H9 (cell line): ENCODE data around the gene MVD. TPM values are rescaled to one million over a fixed set of nuclear protein-coding genes. Genes with fewer than 3 reads are reported as not detected.
A peak's percentile ranks its signal among the peaks of the same experiment; 100 is the strongest.

Source experiments
- DNase-seq: peaks from one replicate; pipeline ENCODE4 v3.0.0-alpha.2; 2017
- H2AFZ ChIP-seq: one replicate; pipeline ENCODE4 v1.6.1; 2013; ENCODE audit warnings: mild to moderate bottlenecking, low read length, control low read depth, moderate library complexity
- H2AK5ac ChIP-seq: 2 replicates; pipeline ENCODE4 v1.6.1; 2013; ENCODE audit warnings: low read length, control low read depth, mixed read lengths; ENCODE audit not compliant: insufficient read length
- H2BK120ac ChIP-seq: one replicate; pipeline ENCODE4 v1.6.1; 2013; ENCODE audit warnings: low read depth, mild to moderate bottlenecking, low read length, control low read depth, inconsistent platforms; ENCODE audit not compliant: poor library complexity, severe bottlenecking
- H2BK12ac ChIP-seq: 2 replicates; pipeline ENCODE4 v1.6.1; 2013; ENCODE audit warnings: low read length, control low read depth, mixed read lengths, low read depth; ENCODE audit not compliant: insufficient read length
- H2BK15ac ChIP-seq: 2 replicates; pipeline ENCODE4 v1.6.1; 2013; ENCODE audit warnings: low read depth, low read length, control low read depth
- H2BK20ac ChIP-seq: one replicate; pipeline ENCODE4 v1.6.1; 2013; ENCODE audit warnings: low read depth, mild to moderate bottlenecking, low read length, control low read depth, inconsistent platforms; ENCODE audit not compliant: poor library complexity, severe bottlenecking
- H2BK5ac ChIP-seq: 2 replicates; pipeline ENCODE4 v1.6.1; 2013; ENCODE audit warnings: low read length, control low read depth, mixed read lengths; ENCODE audit not compliant: insufficient read length
- H3K14ac ChIP-seq: 2 replicates; pipeline ENCODE4 v1.6.1; 2013; ENCODE audit warnings: low read length, control low read depth; ENCODE audit not compliant: insufficient read depth
- H3K18ac ChIP-seq: 2 replicates; pipeline ENCODE4 v1.6.1; 2013; ENCODE audit warnings: low read depth, mild to moderate bottlenecking, mixed read lengths, low read length, control low read depth; ENCODE audit not compliant: insufficient read length
- H3K23ac ChIP-seq: 2 replicates; pipeline ENCODE4 v1.6.1; 2013; ENCODE audit warnings: low read length, control low read depth, mixed read lengths, low read depth; ENCODE audit not compliant: insufficient read length
- H3K23me2 ChIP-seq: 2 replicates; pipeline ENCODE4 v1.6.1; 2013; ENCODE audit warnings: low read depth, mild to moderate bottlenecking, mixed read lengths, low read length, control low read depth; ENCODE audit not compliant: insufficient read length, poor library complexity, severe bottlenecking
- H3K27ac ChIP-seq: 2 replicates; pipeline ENCODE4 v1.5.1; 2013; ENCODE audit warnings: low read length, control low read depth, mixed read lengths, low read depth; ENCODE audit not compliant: insufficient read length
- H3K27me3 ChIP-seq: 2 replicates; pipeline ENCODE4 v1.6.1; 2013; ENCODE audit warnings: low read length, control low read depth, inconsistent platforms; ENCODE audit not compliant: insufficient read depth
- H3K4ac ChIP-seq: 2 replicates; pipeline ENCODE4 v1.6.1; 2013; ENCODE audit warnings: low read depth, mild to moderate bottlenecking, control low read depth, inconsistent platforms, low read length, moderate library complexity
- H3K4me1 ChIP-seq: 2 replicates; pipeline ENCODE4 v1.6.1; 2013; ENCODE audit warnings: low read length, control low read depth, inconsistent platforms; ENCODE audit not compliant: insufficient read depth
- H3K4me2 ChIP-seq: 2 replicates; pipeline ENCODE4 v1.6.1; 2013; ENCODE audit warnings: low read length, control low read depth, mixed read lengths; ENCODE audit not compliant: insufficient read length, insufficient read depth
- H3K56ac ChIP-seq: 2 replicates; pipeline ENCODE4 v1.6.1; 2013; ENCODE audit warnings: low read depth, mild to moderate bottlenecking, mixed read lengths, low read length, control low read depth; ENCODE audit not compliant: insufficient read length
- H3K79me1 ChIP-seq: 2 replicates; pipeline ENCODE4 v1.6.1; 2013; ENCODE audit warnings: low read depth, mild to moderate bottlenecking, moderate library complexity, low read length, control low read depth, inconsistent platforms; ENCODE audit not compliant: insufficient read depth, poor library complexity, severe bottlenecking
- H3K79me2 ChIP-seq: 2 replicates; pipeline ENCODE4 v1.6.1; 2013; ENCODE audit warnings: low read length, control low read depth, inconsistent platforms; ENCODE audit not compliant: insufficient read depth
- H3K9ac ChIP-seq: 2 replicates; pipeline ENCODE4 v1.6.1; 2013; ENCODE audit warnings: low read length, control low read depth, mixed read lengths; ENCODE audit not compliant: insufficient read length; ENCODE audit errors: extremely low read depth
- H3K9me3 ChIP-seq: one replicate; pipeline ENCODE4 v1.6.1; 2013; ENCODE audit warnings: low read depth, low read length, inconsistent platforms; ENCODE audit not compliant: control insufficient read depth
- H3T11ph ChIP-seq: one replicate; pipeline ENCODE4 v1.6.1; 2013; ENCODE audit warnings: mild to moderate bottlenecking, low read length, control low read depth, inconsistent platforms
- H4K20me1 ChIP-seq: one replicate; pipeline ENCODE4 v1.6.1; 2013; ENCODE audit not compliant: control insufficient read depth, insufficient read length, insufficient read depth
- H4K5ac ChIP-seq: 2 replicates; pipeline ENCODE4 v1.6.1; 2013; ENCODE audit warnings: low read depth, mild to moderate bottlenecking, mixed read lengths, low read length, control low read depth; ENCODE audit not compliant: insufficient read length
- H4K8ac ChIP-seq: replicated peaks from 2 replicates; pipeline ENCODE4 v1.6.1; 2013; ENCODE audit warnings: low read length, control low read depth, mixed read lengths, low read depth; ENCODE audit not compliant: insufficient read length
- H4K91ac ChIP-seq: 2 replicates; pipeline ENCODE4 v1.6.1; 2013; ENCODE audit warnings: low read depth, mild to moderate bottlenecking, moderate library complexity, mixed read lengths, low read length, control low read depth; ENCODE audit not compliant: insufficient read length
- H3K27ac Mint-ChIP-seq, 3 experiments: 2 replicates in 2 of 3; 3 replicates in 1 of 3; pipeline ENCODE4 v1.8.0; 2020 to 2021; ENCODE audit warnings: mixed read lengths in 3 of 3, mild to moderate bottlenecking in 1 of 3, moderate library complexity in 1 of 3
- H3K27me3 Mint-ChIP-seq: 2 replicates; pipeline ENCODE4 v1.8.0; 2021; ENCODE audit warnings: low read depth, mild to moderate bottlenecking, moderate library complexity, mixed read lengths
- H3K36me3 Mint-ChIP-seq, 3 experiments: 2 replicates in 2 of 3; 3 replicates in 1 of 3; pipeline ENCODE4 v1.8.0; 2020 to 2021; ENCODE audit warnings: low read depth in 3 of 3, mixed read lengths in 3 of 3; ENCODE audit not compliant: insufficient read depth in 1 of 3
- H3K4me1 Mint-ChIP-seq, 2 experiments: 2 replicates each; pipeline ENCODE4 v1.8.0; 2020; ENCODE audit warnings: mixed read lengths in 2 of 2
- H3K4me3 Mint-ChIP-seq, 2 experiments: 2 replicates in 1 of 2; 3 replicates in 1 of 2; pipeline ENCODE4 v1.8.0; 2020 to 2021; ENCODE audit warnings: mild to moderate bottlenecking in 2 of 2, mixed read lengths in 2 of 2, moderate library complexity in 1 of 2
- H3K9me3 Mint-ChIP-seq, 2 experiments: 2 replicates in 1 of 2; 3 replicates in 1 of 2; pipeline ENCODE4 v1.8.0; 2020; ENCODE audit warnings: mild to moderate bottlenecking in 2 of 2, mixed read lengths in 2 of 2, moderate library complexity in 1 of 2
- CTCF ChIP-seq: fragments of 200-600 bp; sonication (generic); conservative IDR thresholded peaks from 3 replicates; pipeline ENCODE4 v1.8.0; 2021; ENCODE audit warnings: antibody characterized with exemption, mild to moderate bottlenecking
- WGBS: extraction: QIAGEN DNeasy Blood & Tissue Kit; methylation state at CpG from one replicate; pipeline ENCODE4 v1.1.7; 2013; ENCODE audit warnings: missing lambda C conversion rate, low lambda C conversion rate, mixed read lengths; ENCODE audit not compliant: insufficient read length; ENCODE audit errors: extremely low coverage; 5-methylcytosine and 5-hydroxymethylcytosine counted together
- total RNA-seq: library from RNA; stranded (reverse); gene quantifications from 2 replicates; pipeline ENCODE4 v1.2.1, GENCODE V29; 2021

Gene MVD
- total RNA-seq, 1 experiment from 2014 or later: 53.2 TPM

GRCh38 chr16:88616736-88617135 is 46.2 kb downstream of the MVD start:
- no peak overlapping the region for H4K5ac ChIP-seq
- WGBS: no CpG with 5 or more reads among the region's 12 CpGs
- H3K27ac Mint-ChIP-seq: peak overlapping the region in 2 of 3 experiments; percentile 81 to 97; a peak in 5 of 7 replicates
- H2AK5ac ChIP-seq: no peak overlapping the region
- no peaks in the 10 kb centered on the region for H3K4me1 ChIP-seq
- no peak overlapping the region for H3K4ac ChIP-seq
- DNase-seq: no peak
- H2AFZ ChIP-seq: no peak overlapping the region
- no peaks in the 10 kb centered on the region for H4K20me1 ChIP-seq
- H3K56ac ChIP-seq: no peak overlapping the region
- no peak overlapping the region for H3K4me3 Mint-ChIP-seq
- no peaks in the 10 kb centered on the region for H3K9me3 Mint-ChIP-seq
- H4K8ac ChIP-seq: no peak overlapping the region
- no peak overlapping the region for H3K27ac ChIP-seq
- no peaks in the 10 kb centered on the region for H3K27me3 ChIP-seq
- no peak overlapping the region for H2BK12ac ChIP-seq
- no peak overlapping the region for H2BK5ac ChIP-seq
- H2BK120ac ChIP-seq: no peak overlapping the region
- H3K79me2 ChIP-seq: no peaks in the 10 kb centered on the region; the same call in 1 of the 2 replicates
- no peak overlapping the region for H3K9ac ChIP-seq
- no peak overlapping the region for H2BK15ac ChIP-seq
- no peak overlapping the region for H3K18ac ChIP-seq
- peaks cover 6 to 26% of the 10 kb centered on the region in 2 experiments for H3K4me1 Mint-ChIP-seq
- no peak overlapping the region for H3K4me2 ChIP-seq
- TF ChIP-seq CTCF: no peak
- no peaks in the 10 kb centered on the region for H3K27me3 Mint-ChIP-seq
- no peaks in the 10 kb centered on the region for H3K79me1 ChIP-seq
- H4K91ac ChIP-seq: no peak overlapping the region
- no peak overlapping the region for H3T11ph ChIP-seq
- no peak overlapping the region for H3K23ac ChIP-seq
- H2BK20ac ChIP-seq: no peak overlapping the region
- peaks cover 17 to 47% (median 35%) of the 10 kb centered on the region in 3 experiments for H3K36me3 Mint-ChIP-seq
- H3K23me2 ChIP-seq: no peaks in the 10 kb centered on the region
- no peaks in the 10 kb centered on the region for H3K9me3 ChIP-seq
- H3K14ac ChIP-seq: no peak overlapping the region
